HEK293 (cell line): Measurements from ENCODE around the gene APOE.

Experiments
- CTCF ChIA-PET: fragments of 350-600 bp; formaldehyde crosslinking; extraction: SDS; loops from one replicate; lab custom pipeline; 2021; ENCODE audit warnings: antibody characterized with exemption; lab: Yijun Ruan, JAX
- POLR2A ChIA-PET: fragments of 300-600 bp; formaldehyde crosslinking; extraction: SDS; loops from one replicate; lab custom pipeline; 2020; ENCODE audit warnings: antibody characterized with exemption, inconsistent platforms; lab: Yijun Ruan, JAX
- H3K27ac ChIP-seq: fragments of 200-500 bp; sonication (Bioruptor generic); 2 replicates; pipeline ENCODE4 v1.5.1; 2014; ENCODE audit warnings: low read depth, low read length, control low read depth, inconsistent platforms; ENCODE audit errors: extremely low read depth
- H3K36me3 ChIP-seq, 2 experiments: fragments of 200-500 bp in 1 of 2; sonication (Bioruptor generic) in 1 of 2; 1 replicate in 1 of 2; 2 replicates in 1 of 2; pipeline ENCODE4 v1.5.1; 2014 to 2017; ENCODE audit warnings: inconsistent platforms in 2 of 2, low read length in 2 of 2; ENCODE audit not compliant: control insufficient read depth in 2 of 2, insufficient read depth in 1 of 2
- H3K4me1 ChIP-seq: fragments of 200-500 bp; sonication (Bioruptor generic); 2 replicates; pipeline ENCODE4 v1.5.1; 2014; ENCODE audit warnings: mild to moderate bottlenecking, low read length, inconsistent platforms; ENCODE audit not compliant: control insufficient read depth, insufficient read depth
- H3K4me3 ChIP-seq: 2 replicates; pipeline ENCODE4 v1.5.1; 2011; ENCODE audit warnings: low read depth, mild to moderate bottlenecking, control low read depth, low read length, moderate library complexity
- H3K9me3 ChIP-seq: fragments of 200-500 bp; sonication (Bioruptor generic); 2 replicates; pipeline ENCODE4 v1.5.1; 2014; ENCODE audit warnings: low read depth, low read length, inconsistent platforms; ENCODE audit not compliant: control insufficient read depth, insufficient read depth
- BCL11A ChIP-seq: fragments of 450-650 bp; formaldehyde crosslinking; IDR thresholded peaks from 2 replicates; pipeline ENCODE4 v1.5.1; 2016; ENCODE audit warnings: low read depth, missing biosample characterization, missing genetic modification characterization
- BCL11B ChIP-seq: fragments of 450-650 bp; formaldehyde crosslinking; IDR thresholded peaks from 2 replicates; pipeline ENCODE4 v1.5.1; 2016; ENCODE audit warnings: low read depth, missing biosample characterization, missing genetic modification characterization
- GFI1B ChIP-seq: fragments of 450-650 bp; formaldehyde crosslinking; IDR thresholded peaks from 2 replicates; pipeline ENCODE4 v1.5.1; 2016; ENCODE audit warnings: missing biosample characterization, missing genetic modification characterization
- GLI2 ChIP-seq: fragments of 450-650 bp; formaldehyde crosslinking; IDR thresholded peaks from 2 replicates; pipeline ENCODE4; 2017; ENCODE audit warnings: missing biosample characterization, missing genetic modification characterization, low read depth, borderline replicate concordance
- HOXA7 ChIP-seq: sonication (generic); formaldehyde crosslinking; IDR thresholded peaks from 2 replicates; pipeline ENCODE4 v1.8.1; 2022; ENCODE audit warnings: missing genetic modification reagents, borderline replicate concordance
- RBAK ChIP-seq: fragments of 450-650 bp; formaldehyde crosslinking; IDR thresholded peaks from 2 replicates; pipeline ENCODE4 v1.5.1; 2016; ENCODE audit warnings: missing biosample characterization, missing genetic modification characterization
- SCRT1 ChIP-seq: fragments of 450-650 bp; formaldehyde crosslinking; IDR thresholded peaks from 2 replicates; pipeline ENCODE4 v1.5.1; 2016; ENCODE audit warnings: missing biosample characterization, missing genetic modification characterization, borderline replicate concordance
- SETDB1 ChIP-seq: IDR thresholded peaks from one replicate; pipeline ENCODE4 v1.6.1; 2017; ENCODE audit warnings: mild to moderate bottlenecking, low read length, moderate library complexity, mixed read lengths; ENCODE audit not compliant: insufficient read length
- TSHZ1 ChIP-seq: fragments of 450-650 bp; formaldehyde crosslinking; IDR thresholded peaks from 2 replicates; pipeline ENCODE4 v1.5.1; 2016; ENCODE audit warnings: missing biosample characterization, missing genetic modification characterization, borderline replicate concordance
- ZFP41 ChIP-seq: fragments of 450-650 bp; formaldehyde crosslinking; IDR thresholded peaks from 2 replicates; pipeline ENCODE4 v1.5.1; 2016; ENCODE audit warnings: missing biosample characterization, missing genetic modification characterization, borderline replicate concordance
- ZNF223 ChIP-seq: fragments of 450-650 bp; formaldehyde crosslinking; IDR thresholded peaks from 2 replicates; pipeline ENCODE4 v1.5.1; 2016; ENCODE audit warnings: missing biosample characterization, missing genetic modification characterization
- ZNF423 ChIP-seq: fragments of 450-650 bp; formaldehyde crosslinking; IDR thresholded peaks from 2 replicates; pipeline ENCODE4 v1.5.1; 2016; ENCODE audit warnings: missing biosample characterization, missing genetic modification characterization
- ZNF544 ChIP-seq: fragments of 450-650 bp; formaldehyde crosslinking; IDR thresholded peaks from 2 replicates; pipeline ENCODE4 v1.5.0; 2017; ENCODE audit warnings: missing biosample characterization, missing genetic modification characterization
- ZNF549 ChIP-seq: fragments of 450-650 bp; IDR thresholded peaks from 2 replicates; pipeline ENCODE4 v1.5.1; 2018; ENCODE audit warnings: missing biosample characterization, missing genetic modification characterization, mild to moderate bottlenecking, inconsistent platforms, moderate library complexity
- ZNF785 ChIP-seq: fragments of 450-650 bp; formaldehyde crosslinking; IDR thresholded peaks from 2 replicates; pipeline ENCODE4 v1.5.1; 2016; ENCODE audit warnings: missing biosample characterization, missing genetic modification characterization
- ZNF843 ChIP-seq: fragments of 450-650 bp; formaldehyde crosslinking; IDR thresholded peaks from 2 replicates; pipeline ENCODE4 v1.5.1; 2016; ENCODE audit warnings: missing biosample characterization, missing genetic modification characterization
- ZSCAN16 ChIP-seq: fragments of 450-650 bp; formaldehyde crosslinking; IDR thresholded peaks from 2 replicates; pipeline ENCODE4 v1.5.1; 2016; ENCODE audit warnings: missing biosample characterization, missing genetic modification characterization
- ZSCAN18 ChIP-seq: fragments of 450-650 bp; formaldehyde crosslinking; IDR thresholded peaks from 2 replicates; pipeline ENCODE4 v1.5.1; 2016; ENCODE audit warnings: missing biosample characterization, missing genetic modification characterization
- TF ChIP-seq, protein P1 (sequence below): fragments of 450-650 bp; formaldehyde crosslinking; optimal IDR thresholded peaks from 2 replicates; pipeline ENCODE3; 2016; ENCODE audit warnings: missing biosample characterization, mild to moderate bottlenecking, missing genetic modification characterization
- TF ChIP-seq, protein P2 (sequence below): fragments of 450-650 bp; formaldehyde crosslinking; IDR thresholded peaks from 2 replicates; pipeline ENCODE4 v1.5.1; 2016; ENCODE audit warnings: missing biosample characterization, missing genetic modification characterization
- TF ChIP-seq, protein P3 (sequence below): fragments of 450-650 bp; formaldehyde crosslinking; IDR thresholded peaks from 2 replicates; pipeline ENCODE4 v1.5.1; 2017; ENCODE audit warnings: missing biosample characterization, missing genetic modification characterization
- TF ChIP-seq, protein P4 (sequence below): fragments of 450-650 bp; formaldehyde crosslinking; IDR thresholded peaks from 2 replicates; pipeline ENCODE4 v1.5.1; 2016; ENCODE audit warnings: missing biosample characterization, missing genetic modification characterization

The APOE gene

DNA sequence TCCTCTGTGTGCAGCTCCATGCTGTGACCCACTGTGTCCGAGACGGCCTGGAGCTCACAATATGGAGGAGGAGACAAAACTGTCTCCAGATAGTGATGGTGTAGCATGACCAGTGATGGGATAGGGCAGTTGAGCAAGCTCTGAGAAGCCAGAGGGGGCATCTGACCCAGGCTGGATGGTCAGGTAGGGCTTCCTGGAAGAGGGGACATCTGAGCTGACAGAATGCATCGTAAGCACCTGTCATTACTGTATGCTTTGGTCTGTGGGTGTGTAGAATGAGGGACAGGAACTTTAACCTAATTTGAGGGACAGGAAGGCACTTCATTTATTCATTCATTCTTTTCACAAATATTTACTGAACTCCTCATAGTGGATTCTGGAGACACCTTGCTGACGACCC, 21.0 kb upstream of the APOE start:
- Histone ChIP-seq H3K4me3 (no peak overlapping the region), H3K36me3 (peaks cover 11 to 40% of the 10 kb centered on the region in 2 experiments; a peak in 2 of 3 replicates), H3K27ac (no peak overlapping the region), H3K9me3 (no peaks in the 10 kb centered on the region), H3K4me1 (peaks cover under 1% of the 10 kb centered on the region)
- TF ChIP-seq SETDB1 (no peak), ZNF843 (tag by site-specific recombination) (no peak), ZNF223 (tag by site-specific recombination) (no peak), ZSCAN16 (no peak), RBAK (tag by site-specific recombination) (no peak), TSHZ1 (tag by site-specific recombination) (no peak), ZNF549 (no peak), GLI2 (no peak), ZNF544 (tag by site-specific recombination) (no peak), ZFP41 (tag by site-specific recombination) (no peak), ZNF785 (tag by site-specific recombination) (no peak), ZSCAN18 (tag by site-specific recombination) (no peak), HOXA7 (CRISPR knock-in tag) (no peak)
- TF ChIP-seq, protein P1, sequence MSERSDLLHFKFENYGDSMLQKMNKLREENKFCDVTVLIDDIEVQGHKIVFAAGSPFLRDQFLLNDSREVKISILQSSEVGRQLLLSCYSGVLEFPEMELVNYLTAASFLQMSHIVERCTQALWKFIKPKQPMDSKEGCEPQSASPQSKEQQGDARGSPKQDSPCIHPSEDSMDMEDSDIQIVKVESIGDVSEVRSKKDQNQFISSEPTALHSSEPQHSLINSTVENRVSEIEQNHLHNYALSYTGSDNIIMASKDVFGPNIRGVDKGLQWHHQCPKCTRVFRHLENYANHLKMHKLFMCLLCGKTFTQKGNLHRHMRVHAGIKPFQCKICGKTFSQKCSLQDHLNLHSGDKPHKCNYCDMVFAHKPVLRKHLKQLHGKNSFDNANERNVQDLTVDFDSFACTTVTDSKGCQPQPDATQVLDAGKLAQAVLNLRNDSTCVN (tag by site-specific recombination): no peak
- TF ChIP-seq, protein P2, sequence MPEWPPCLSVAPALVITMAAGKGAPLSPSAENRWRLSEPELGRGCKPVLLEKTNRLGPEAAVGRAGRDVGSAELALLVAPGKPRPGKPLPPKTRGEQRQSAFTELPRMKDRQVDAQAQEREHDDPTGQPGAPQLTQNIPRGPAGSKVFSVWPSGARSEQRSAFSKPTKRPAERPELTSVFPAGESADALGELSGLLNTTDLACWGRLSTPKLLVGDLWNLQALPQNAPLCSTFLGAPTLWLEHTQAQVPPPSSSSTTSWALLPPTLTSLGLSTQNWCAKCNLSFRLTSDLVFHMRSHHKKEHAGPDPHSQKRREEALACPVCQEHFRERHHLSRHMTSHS (tag by site-specific recombination): no peak
- CTCF ChIA-PET: interaction anchor here (0.9 to 1.7 kb wide), 5 partner anchors 18 to 115 kb away, joined by 3 to 8 read pairs (median 4); partner anchors contain the start of gene NECTIN2
- POLR2A ChIA-PET: interaction anchor here (0.6 to 1.2 kb wide), 3 partner anchors 36 to 113 kb away, joined by 3 to 4 read pairs (median 3); partner anchors contain the start of gene NECTIN2

- TF ChIP-seq GFI1B (tag by site-specific recombination) (no peak), SCRT1 (tag by site-specific recombination) (no peak), BCL11B (tag by site-specific recombination) (peak; percentile 98), BCL11A (tag by site-specific recombination) (peak; percentile 87), ZNF423 (tag by site-specific recombination) (no peak)
- TF ChIP-seq, protein P3, sequence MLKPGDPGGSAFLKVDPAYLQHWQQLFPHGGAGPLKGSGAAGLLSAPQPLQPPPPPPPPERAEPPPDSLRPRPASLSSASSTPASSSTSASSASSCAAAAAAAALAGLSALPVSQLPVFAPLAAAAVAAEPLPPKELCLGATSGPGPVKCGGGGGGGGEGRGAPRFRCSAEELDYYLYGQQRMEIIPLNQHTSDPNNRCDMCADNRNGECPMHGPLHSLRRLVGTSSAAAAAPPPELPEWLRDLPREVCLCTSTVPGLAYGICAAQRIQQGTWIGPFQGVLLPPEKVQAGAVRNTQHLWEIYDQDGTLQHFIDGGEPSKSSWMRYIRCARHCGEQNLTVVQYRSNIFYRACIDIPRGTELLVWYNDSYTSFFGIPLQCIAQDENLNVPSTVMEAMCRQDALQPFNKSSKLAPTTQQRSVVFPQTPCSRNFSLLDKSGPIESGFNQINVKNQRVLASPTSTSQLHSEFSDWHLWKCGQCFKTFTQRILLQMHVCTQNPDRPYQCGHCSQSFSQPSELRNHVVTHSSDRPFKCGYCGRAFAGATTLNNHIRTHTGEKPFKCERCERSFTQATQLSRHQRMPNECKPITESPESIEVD (tag by site-specific recombination): no peak
- TF ChIP-seq, protein P4, sequence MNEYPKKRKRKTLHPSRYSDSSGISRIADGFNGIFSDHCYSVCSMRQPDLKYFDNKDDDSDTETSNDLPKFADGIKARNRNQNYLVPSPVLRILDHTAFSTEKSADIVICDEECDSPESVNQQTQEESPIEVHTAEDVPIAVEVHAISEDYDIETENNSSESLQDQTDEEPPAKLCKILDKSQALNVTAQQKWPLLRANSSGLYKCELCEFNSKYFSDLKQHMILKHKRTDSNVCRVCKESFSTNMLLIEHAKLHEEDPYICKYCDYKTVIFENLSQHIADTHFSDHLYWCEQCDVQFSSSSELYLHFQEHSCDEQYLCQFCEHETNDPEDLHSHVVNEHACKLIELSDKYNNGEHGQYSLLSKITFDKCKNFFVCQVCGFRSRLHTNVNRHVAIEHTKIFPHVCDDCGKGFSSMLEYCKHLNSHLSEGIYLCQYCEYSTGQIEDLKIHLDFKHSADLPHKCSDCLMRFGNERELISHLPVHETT: no peak
- Histone ChIP-seq H3K36me3 (peaks cover 11 to 37% of the 10 kb centered on the region in 2 experiments; a peak in 2 of 3 replicates), H3K27ac (no peak overlapping the region), H3K4me1 (peaks cover 4% of the 10 kb centered on the region), H3K9me3 (no peaks in the 10 kb centered on the region), H3K4me3 (no peak overlapping the region)
- POLR2A ChIA-PET: interaction anchor here (0.7 kb wide), 1 partner anchor 69 kb away, joined by 5 read pairs; no protein-coding TSS in a partner anchor
- CTCF ChIA-PET: interaction anchor here (1.1 kb wide), 1 partner anchor 315 kb away, joined by 3 read pairs; no protein-coding TSS in a partner anchor
These were observed 19.5 kb upstream of the APOE start for GRCh38 chr19:44886141-44886540.
